A549 (cell line): ENCODE results near the gene THEM4.

ENCODE experiments used
- CHD2 ChIP-seq: fragments of 150-350 bp; IDR thresholded peaks from 2 replicates; pipeline ENCODE4 v1.6.1; 2014; ENCODE audit warnings: low read length; ENCODE audit not compliant: partially characterized antibody
- EP300 ChIP-seq, 2 experiments: fragments of >200 bp; sonication (Bioruptor Twin); formaldehyde crosslinking; IDR thresholded peaks; 2 replicates in 1 of 2; 3 replicates in 1 of 2; pipeline ENCODE4 v1.6.1; 2016 to 2017
- MYC ChIP-seq: IDR thresholded peaks from 2 replicates; pipeline ENCODE4 v1.6.1; 2012; ENCODE audit warnings: mild to moderate bottlenecking, inconsistent platforms, low read length, improper control_type of control experiment, borderline replicate concordance
- POLR2A ChIP-seq: IDR thresholded peaks from 2 replicates; pipeline ENCODE4 v1.6.1; 2012; ENCODE audit warnings: mild to moderate bottlenecking, low read length
- REST ChIP-seq: fragments of 200-600 bp; sonication (generic); IDR thresholded peaks from 2 replicates; pipeline ENCODE4 v1.6.1; 2016; ENCODE audit warnings: antibody characterized with exemption, mild to moderate bottlenecking, moderate library complexity
- TF ChIP-seq, protein P1 (sequence below): fragments of >200 bp; sonication (Bioruptor Twin); formaldehyde crosslinking; IDR thresholded peaks from 3 replicates; pipeline ENCODE4 v1.5.1; 2016
- TF ChIP-seq, protein P2 (sequence below): fragments of 150-350 bp; IDR thresholded peaks from 2 replicates; pipeline ENCODE4 v1.6.1; 2014; ENCODE audit warnings: low read depth, mild to moderate bottlenecking, low read length

DNA sequence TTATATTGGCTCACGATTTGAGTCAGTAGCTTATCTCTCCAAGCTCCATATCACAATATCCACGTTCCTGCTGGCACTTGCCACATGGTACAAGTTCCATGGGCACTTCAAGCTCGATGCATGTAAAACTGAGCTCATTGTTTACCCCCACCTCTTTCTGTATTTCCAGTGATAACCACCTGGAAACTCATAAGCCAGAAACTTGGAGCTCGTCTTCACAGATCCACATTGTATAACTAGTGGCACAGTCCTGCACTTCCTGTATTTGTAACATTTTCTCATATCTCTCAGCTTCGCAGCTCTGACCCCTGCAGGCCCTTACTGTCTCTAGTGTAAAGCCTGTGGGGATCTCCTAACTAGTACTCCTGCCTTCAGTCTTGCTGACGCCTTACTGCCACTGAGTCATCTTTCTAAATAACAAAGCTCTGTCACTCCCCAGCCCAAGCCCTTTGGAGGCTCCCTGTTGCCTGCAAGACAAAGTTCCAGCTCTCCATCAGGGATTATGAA, 63.2 kb downstream of the THEM4 start:
- TF ChIP-seq, protein P1, sequence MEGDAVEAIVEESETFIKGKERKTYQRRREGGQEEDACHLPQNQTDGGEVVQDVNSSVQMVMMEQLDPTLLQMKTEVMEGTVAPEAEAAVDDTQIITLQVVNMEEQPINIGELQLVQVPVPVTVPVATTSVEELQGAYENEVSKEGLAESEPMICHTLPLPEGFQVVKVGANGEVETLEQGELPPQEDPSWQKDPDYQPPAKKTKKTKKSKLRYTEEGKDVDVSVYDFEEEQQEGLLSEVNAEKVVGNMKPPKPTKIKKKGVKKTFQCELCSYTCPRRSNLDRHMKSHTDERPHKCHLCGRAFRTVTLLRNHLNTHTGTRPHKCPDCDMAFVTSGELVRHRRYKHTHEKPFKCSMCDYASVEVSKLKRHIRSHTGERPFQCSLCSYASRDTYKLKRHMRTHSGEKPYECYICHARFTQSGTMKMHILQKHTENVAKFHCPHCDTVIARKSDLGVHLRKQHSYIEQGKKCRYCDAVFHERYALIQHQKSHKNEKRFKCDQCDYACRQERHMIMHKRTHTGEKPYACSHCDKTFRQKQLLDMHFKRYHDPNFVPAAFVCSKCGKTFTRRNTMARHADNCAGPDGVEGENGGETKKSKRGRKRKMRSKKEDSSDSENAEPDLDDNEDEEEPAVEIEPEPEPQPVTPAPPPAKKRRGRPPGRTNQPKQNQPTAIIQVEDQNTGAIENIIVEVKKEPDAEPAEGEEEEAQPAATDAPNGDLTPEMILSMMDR = no peak
- TF ChIP-seq REST (no peak), POLR2A (no peak), CHD2 (no peak), EP300 (IDR thresholded peaks at IDR 0.05) (no peak), MYC (no peak)
- TF ChIP-seq, protein P2, sequence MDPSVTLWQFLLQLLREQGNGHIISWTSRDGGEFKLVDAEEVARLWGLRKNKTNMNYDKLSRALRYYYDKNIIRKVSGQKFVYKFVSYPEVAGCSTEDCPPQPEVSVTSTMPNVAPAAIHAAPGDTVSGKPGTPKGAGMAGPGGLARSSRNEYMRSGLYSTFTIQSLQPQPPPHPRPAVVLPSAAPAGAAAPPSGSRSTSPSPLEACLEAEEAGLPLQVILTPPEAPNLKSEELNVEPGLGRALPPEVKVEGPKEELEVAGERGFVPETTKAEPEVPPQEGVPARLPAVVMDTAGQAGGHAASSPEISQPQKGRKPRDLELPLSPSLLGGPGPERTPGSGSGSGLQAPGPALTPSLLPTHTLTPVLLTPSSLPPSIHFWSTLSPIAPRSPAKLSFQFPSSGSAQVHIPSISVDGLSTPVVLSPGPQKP = no peak
